CD14-positive monocyte (primary cell): Measurements from ENCODE around the gene NDUFAB1. TPM values are rescaled to one million over a fixed set of nuclear protein-coding genes. Genes with fewer than 3 reads are reported as not detected.

Source experiments
- DNase-seq, 3 donors: peaks; one replicate each; pipeline ENCODE4 v3.0.0-alpha.2; 2011 to 2022
- H2AFZ ChIP-seq: 2 replicates; pipeline ENCODE4 v1.6.0; 2012; ENCODE audit warnings: mild to moderate bottlenecking, low read depth, low read length, inconsistent platforms; ENCODE audit not compliant: insufficient read depth, poor library complexity, severe bottlenecking
- H3K27ac ChIP-seq, 2 donors: 1 replicate in 1 of 2; 2 replicates in 1 of 2; pipeline ENCODE4 v1.5.1; 2012 to 2013; ENCODE audit warnings: low read length in 2 of 2, control low read depth in 1 of 2, inconsistent platforms in 1 of 2, low read depth in 1 of 2, mild to moderate bottlenecking in 1 of 2
- H3K27me3 ChIP-seq, 2 donors: one replicate each; pipeline versions ENCODE4 v1.6.0 to v1.6.1; 2011 to 2013; ENCODE audit warnings: low read length in 2 of 2; ENCODE audit not compliant: control insufficient read depth in 2 of 2, insufficient read depth in 2 of 2
- H3K36me3 ChIP-seq, 2 donors: replicated peaks in 1 of 2; 1 replicate in 1 of 2; 2 replicates in 1 of 2; pipeline versions ENCODE4 v1.5.1 to v1.6.1; 2012 to 2013; ENCODE audit warnings: low read length in 2 of 2, control low read depth in 1 of 2, inconsistent platforms in 1 of 2, mild to moderate bottlenecking in 1 of 2; ENCODE audit not compliant: insufficient read depth in 2 of 2, control insufficient read depth in 1 of 2
- H3K4me1 ChIP-seq, 2 donors: 1 replicate in 1 of 2; 2 replicates in 1 of 2; pipeline versions ENCODE4 v1.5.1 to v1.6.1; 2012 to 2013; ENCODE audit warnings: low read length in 2 of 2, control low read depth in 1 of 2, inconsistent platforms in 1 of 2, mild to moderate bottlenecking in 1 of 2, moderate library complexity in 1 of 2; ENCODE audit not compliant: insufficient read depth in 2 of 2, control insufficient read depth in 1 of 2
- H3K4me2 ChIP-seq: replicated peaks from 2 replicates; pipeline ENCODE3; 2012; ENCODE audit warnings: low read length, moderate library complexity, mild to moderate bottlenecking; ENCODE audit not compliant: poor library complexity, severe bottlenecking; ENCODE audit errors: extremely low read depth
- H3K4me3 ChIP-seq, 3 experiments: fragments of 200-600 bp in 1 of 3; sonication (generic) in 1 of 3; replicated peaks in 1 of 3; 1 replicate in 2 of 3; 2 replicates in 1 of 3; pipeline ENCODE4 v1.5.1; 2011 to 2013; ENCODE audit warnings: low read length in 3 of 3, mild to moderate bottlenecking in 3 of 3, control low read depth in 2 of 3, low read depth in 2 of 3, inconsistent platforms in 1 of 3, moderate library complexity in 1 of 3
- H3K79me2 ChIP-seq: 2 replicates; pipeline ENCODE4 v1.6.0; 2012; ENCODE audit warnings: mild to moderate bottlenecking, control low read depth, inconsistent platforms, low read length, moderate library complexity; ENCODE audit not compliant: insufficient read depth
- H3K9ac ChIP-seq: 2 replicates; pipeline ENCODE4 v1.6.0; 2017; ENCODE audit warnings: low read length, mild to moderate bottlenecking; ENCODE audit not compliant: insufficient read depth, poor library complexity, severe bottlenecking
- H3K9me3 ChIP-seq, 2 donors: replicated peaks in 1 of 2; 1 replicate in 1 of 2; 2 replicates in 1 of 2; pipeline versions ENCODE4 v1.5.1 to v1.6.1; 2012 to 2013; ENCODE audit warnings: low read length in 2 of 2, control low read depth in 1 of 2; ENCODE audit not compliant: control insufficient read depth in 1 of 2, insufficient read depth in 1 of 2
- H4K20me1 ChIP-seq: 2 replicates; pipeline ENCODE4 v1.6.0; 2012; ENCODE audit warnings: mild to moderate bottlenecking, low read length, control low read depth, moderate library complexity; ENCODE audit not compliant: insufficient read depth
- H3K27ac Mint-ChIP-seq, 7 donors: one replicate each; pipeline ENCODE4 v1.8.0; 2020; ENCODE audit warnings: mild to moderate bottlenecking in 7 of 7, mixed read lengths in 7 of 7, moderate library complexity in 6 of 7, inconsistent platforms in 2 of 7
- H3K27me3 Mint-ChIP-seq, 3 donors: one replicate each; pipeline ENCODE4 v1.8.0; 2021 to 2022; ENCODE audit warnings: low read depth in 3 of 3, mild to moderate bottlenecking in 3 of 3, mixed read lengths in 3 of 3, moderate library complexity in 3 of 3, inconsistent platforms in 1 of 3
- H3K36me3 Mint-ChIP-seq, 2 donors: one replicate each; pipeline ENCODE4 v1.8.0; 2020; ENCODE audit warnings: mixed read lengths in 2 of 2, inconsistent platforms in 1 of 2, mild to moderate bottlenecking in 1 of 2
- H3K4me1 Mint-ChIP-seq: one replicate; pipeline ENCODE4 v1.8.0; 2020; ENCODE audit warnings: mild to moderate bottlenecking, mixed read lengths
- H3K4me3 Mint-ChIP-seq, 2 donors: one replicate each; pipeline ENCODE4 v1.8.0; 2020; ENCODE audit warnings: mild to moderate bottlenecking in 2 of 2, mixed read lengths in 2 of 2, moderate library complexity in 1 of 2
- H3K9me3 Mint-ChIP-seq, 7 donors: one replicate each; pipeline ENCODE4 v1.8.0; 2020 to 2022; ENCODE audit warnings: mixed read lengths in 7 of 7, mild to moderate bottlenecking in 6 of 7, moderate library complexity in 6 of 7, inconsistent platforms in 2 of 7
- CTCF ChIP-seq: fragments of 200-600 bp; IDR thresholded peaks from one replicate; pipeline ENCODE4 v1.8.0; 2022; ENCODE audit warnings: antibody characterized with exemption, mild to moderate bottlenecking
- intact Hi-C, 2 donors: fragments of 100-400 bp; cut with micrococcal nuclease; formaldehyde crosslinking; loops; one replicate each; pipeline versions ENCODE4 v1.15.0 to v1.15.1; 2023
- polyA plus RNA-seq, 3 donors: library from polyadenylated mRNA; depleted of rRNA in 1 of 3; unstranded in 2 of 3; stranded (reverse) in 1 of 3; fragments of 300-500 nt in 2 of 3; fragments of >200 nt in 1 of 3; fragmentation: Illumina TruSeq in 2 of 3; gene quantifications; 1 replicate in 2 of 3; 2 replicates in 1 of 3; pipeline ENCODE4 v1.2.3, GENCODE V29; 2012 to 2021

The NDUFAB1 gene
- polyA plus RNA-seq, 3 donors, result 50.2 to 257 (median 240) TPM

GRCh38 chr16:23581764-23582163 lies 14.4 kb downstream of the NDUFAB1 start:
- no peak for DNase-seq
- Histone ChIP-seq H3K4me3 (no peak overlapping the region), H2AFZ (no peak overlapping the region), H3K4me1 (peaks cover 9 to 13% of the 10 kb centered on the region in 2 donors), H3K4me2 (no peak overlapping the region), H3K9ac (no peak overlapping the region), H4K20me1 (no peaks in the 10 kb centered on the region), H3K27ac (no peak overlapping the region), H3K79me2 (peaks cover under 1% of the 10 kb centered on the region), H3K27me3 (no peaks in the 10 kb centered on the region), H3K36me3 (peaks cover 46 to 65% of the 10 kb centered on the region in 2 donors), H3K9me3 (no peaks in the 10 kb centered on the region)
- no peak for TF ChIP-seq CTCF
- Mint-ChIP-seq H3K27ac (no peak overlapping the region), H3K9me3 (no peaks in the 10 kb centered on the region), H3K27me3 (no peaks in the 10 kb centered on the region), H3K4me3 (no peak overlapping the region), H3K4me1 (peaks cover 10% of the 10 kb centered on the region), H3K36me3 (peaks cover 54 to 75% of the 10 kb centered on the region in 2 donors)
- intact Hi-C loops, result no loop called here

DNA sequence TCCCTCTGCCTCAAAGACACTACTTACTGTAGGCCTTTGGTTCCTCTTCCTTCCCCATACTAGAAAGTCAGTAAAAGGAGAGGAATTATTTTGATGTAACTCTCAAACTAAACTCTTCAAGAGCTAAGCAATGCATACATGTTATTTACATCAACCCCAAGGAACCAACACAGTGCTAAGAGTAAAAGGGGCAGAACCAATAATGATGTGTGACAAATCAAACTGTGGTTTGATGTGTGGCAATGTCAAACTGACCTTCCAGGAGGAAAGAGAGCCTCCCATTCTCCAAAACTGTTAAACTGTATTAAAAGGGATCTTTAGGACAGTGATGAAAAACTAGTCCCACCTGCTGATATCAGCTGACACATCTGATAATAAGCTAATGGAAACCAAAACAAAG lies 15.7 kb downstream of the NDUFAB1 start:
- TF ChIP-seq CTCF, result no peak
- Mint-ChIP-seq H3K36me3 (peaks cover 48 to 62% of the 10 kb centered on the region in 2 donors), H3K9me3 (no peaks in the 10 kb centered on the region), H3K4me1 (peaks cover 10% of the 10 kb centered on the region), H3K4me3 (no peak overlapping the region), H3K27ac (peak overlapping the region in 1 of 7 donors; percentile 28), H3K27me3 (no peaks in the 10 kb centered on the region)
- Histone ChIP-seq H3K9me3 (no peaks in the 10 kb centered on the region), H3K4me1 (peaks cover 9 to 13% of the 10 kb centered on the region in 2 donors), H2AFZ (no peak overlapping the region), H3K36me3 (peaks cover 41 to 56% of the 10 kb centered on the region in 2 donors), H3K27ac (no peak overlapping the region), H3K4me2 (no peak overlapping the region), H3K79me2 (no peaks in the 10 kb centered on the region), H3K27me3 (no peaks in the 10 kb centered on the region), H3K9ac (no peak overlapping the region), H4K20me1 (no peaks in the 10 kb centered on the region), H3K4me3 (no peak overlapping the region)
- no peak for DNase-seq
- intact Hi-C loops, result no loop called here
